HepG2 (cell line): ENCODE measurements around the gene VEGFB. TPM values are rescaled to one million over a fixed set of nuclear protein-coding genes. Genes with fewer than 3 reads are reported as not detected.
A peak's percentile ranks its signal among the peaks of the same experiment; 100 is the strongest.

ENCODE experiments used
- CERS6 ChIP-seq: sonication (generic); formaldehyde crosslinking; IDR thresholded peaks from 2 replicates; pipeline ENCODE4 v1.5.0; 2020; ENCODE audit warnings: missing genetic modification reagents
- GABPA ChIP-seq, 2 experiments: IDR thresholded peaks; 2 replicates each; pipeline ENCODE4 v1.6.1; 2011 to 2016; ENCODE audit warnings: low read depth in 2 of 2, low read length in 1 of 2, missing biosample characterization in 1 of 2, missing genetic modification characterization in 1 of 2
- SP5 ChIP-seq: IDR thresholded peaks from 2 replicates; pipeline ENCODE4 v1.6.1; 2016; ENCODE audit warnings: low read depth, borderline replicate concordance
- TBX2 ChIP-seq: sonication (generic); formaldehyde crosslinking; IDR thresholded peaks from 2 replicates; pipeline ENCODE4 v1.5.0; 2020; ENCODE audit warnings: missing genetic modification reagents, mild to moderate bottlenecking, borderline replicate concordance
- ZBTB20 ChIP-seq: sonication (generic); formaldehyde crosslinking; IDR thresholded peaks from 2 replicates; pipeline ENCODE4 v1.8.1; 2023; ENCODE audit warnings: missing genetic modification reagents, low read depth, mild to moderate bottlenecking, borderline replicate concordance
- ZFP90 ChIP-seq: sonication (generic); formaldehyde crosslinking; IDR thresholded peaks from 2 replicates; pipeline ENCODE4 v1.8.0; 2022; ENCODE audit warnings: missing genetic modification reagents, mild to moderate bottlenecking, inconsistent platforms, borderline replicate concordance
- ZNF263 ChIP-seq: sonication (generic); formaldehyde crosslinking; IDR thresholded peaks from 2 replicates; pipeline ENCODE4 v1.4.0; 2020; ENCODE audit warnings: missing genetic modification reagents
- ZNF501 ChIP-seq: sonication (generic); formaldehyde crosslinking; IDR thresholded peaks from 2 replicates; pipeline ENCODE4 v1.5.1; 2020; ENCODE audit warnings: mild to moderate bottlenecking, moderate library complexity, missing genetic modification reagents
- ZNF598 ChIP-seq: sonication (generic); formaldehyde crosslinking; IDR thresholded peaks from 2 replicates; pipeline ENCODE4 v1.5.1; 2020; ENCODE audit warnings: mild to moderate bottlenecking, missing genetic modification reagents, borderline replicate concordance
- ZNF616 ChIP-seq: sonication (generic); formaldehyde crosslinking; IDR thresholded peaks from 2 replicates; pipeline ENCODE4 v1.5.0; 2020; ENCODE audit warnings: low read depth, mild to moderate bottlenecking, missing genetic modification reagents
- ZNF770 ChIP-seq: sonication (generic); formaldehyde crosslinking; IDR thresholded peaks from 2 replicates; pipeline ENCODE4 v1.5.0; 2020; ENCODE audit warnings: mild to moderate bottlenecking, missing genetic modification reagents
- polyA plus RNA-seq, 8 experiments: library from polyadenylated mRNA; depleted of rRNA in 3 of 8; stranded (reverse) in 7 of 8; unstranded in 1 of 8; fragments of >200 nt; fragmentation: Illumina TruSeq in 4 of 8; extraction: Trizol in 4 of 8; gene quantifications; 2 replicates each; pipeline versions ENCODE4 v1.2.1 to v1.2.3, GENCODE V29; 2011 to 2016; ENCODE audit warnings: low read depth in 4 of 8, missing spikeins in 1 of 8, mixed read lengths in 1 of 8; ENCODE audit not compliant: insufficient read depth in 1 of 8
- total RNA-seq, 5 experiments: library from RNA; depleted of rRNA; stranded (reverse); fragments of >200 nt; fragmentation: Illumina TruSeq; extraction: Trizol; gene quantifications; 2 replicates each; pipeline ENCODE4 v1.2.3, GENCODE V29; 2016; ENCODE audit warnings: low read depth in 1 of 5
- TF ChIP-seq, protein P1 (sequence below): sonication (generic); formaldehyde crosslinking; IDR thresholded peaks from 2 replicates; pipeline ENCODE4 v1.4.0; 2020; ENCODE audit warnings: missing genetic modification reagents
- TF ChIP-seq, protein P2 (sequence below): IDR thresholded peaks from 2 replicates; pipeline ENCODE4 v1.6.1; 2018; ENCODE audit warnings: missing genetic modification reagents, mild to moderate bottlenecking, missing compliant biosample characterization
- TF ChIP-seq, protein P3 (sequence below): sonication (generic); formaldehyde crosslinking; IDR thresholded peaks from 2 replicates; pipeline ENCODE4 v1.4.0; 2020; ENCODE audit warnings: missing genetic modification reagents
- TF ChIP-seq, protein P4 (sequence below): sonication (generic); formaldehyde crosslinking; IDR thresholded peaks from 2 replicates; pipeline ENCODE4 v1.5.0; 2020; ENCODE audit warnings: missing genetic modification reagents

The VEGFB gene
- total and polyA plus RNA-seq, 2 of the 13 experiments (the other 11 are each of a cell fraction or from before 2014, with no cell fraction given) = 9.0 to 11.3 TPM

- TF ChIP-seq, protein P1, sequence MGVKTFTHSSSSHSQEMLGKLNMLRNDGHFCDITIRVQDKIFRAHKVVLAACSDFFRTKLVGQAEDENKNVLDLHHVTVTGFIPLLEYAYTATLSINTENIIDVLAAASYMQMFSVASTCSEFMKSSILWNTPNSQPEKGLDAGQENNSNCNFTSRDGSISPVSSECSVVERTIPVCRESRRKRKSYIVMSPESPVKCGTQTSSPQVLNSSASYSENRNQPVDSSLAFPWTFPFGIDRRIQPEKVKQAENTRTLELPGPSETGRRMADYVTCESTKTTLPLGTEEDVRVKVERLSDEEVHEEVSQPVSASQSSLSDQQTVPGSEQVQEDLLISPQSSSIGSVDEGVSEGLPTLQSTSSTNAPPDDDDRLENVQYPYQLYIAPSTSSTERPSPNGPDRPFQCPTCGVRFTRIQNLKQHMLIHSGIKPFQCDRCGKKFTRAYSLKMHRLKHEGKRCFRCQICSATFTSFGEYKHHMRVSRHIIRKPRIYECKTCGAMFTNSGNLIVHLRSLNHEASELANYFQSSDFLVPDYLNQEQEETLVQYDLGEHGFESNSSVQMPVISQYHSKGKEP = no peak
- 0 out of 2 replicates have a peak, but pooled peaks have one; percentile 31 for TF ChIP-seq ZNF598
- peak; percentile 53; the same call in 1 of the 2 replicates for TF ChIP-seq ZFP90 (CRISPR knock-in tag)
- peak; percentile 64; the same call in 1 of the 2 replicates for TF ChIP-seq ZBTB20 (CRISPR knock-in tag)
- TF ChIP-seq ZNF263 = peak; percentile 62
- TF ChIP-seq ZNF501 = peak; percentile 76
- no peak for TF ChIP-seq ZNF770 (CRISPR knock-in tag)
- TF ChIP-seq, protein P2, sequence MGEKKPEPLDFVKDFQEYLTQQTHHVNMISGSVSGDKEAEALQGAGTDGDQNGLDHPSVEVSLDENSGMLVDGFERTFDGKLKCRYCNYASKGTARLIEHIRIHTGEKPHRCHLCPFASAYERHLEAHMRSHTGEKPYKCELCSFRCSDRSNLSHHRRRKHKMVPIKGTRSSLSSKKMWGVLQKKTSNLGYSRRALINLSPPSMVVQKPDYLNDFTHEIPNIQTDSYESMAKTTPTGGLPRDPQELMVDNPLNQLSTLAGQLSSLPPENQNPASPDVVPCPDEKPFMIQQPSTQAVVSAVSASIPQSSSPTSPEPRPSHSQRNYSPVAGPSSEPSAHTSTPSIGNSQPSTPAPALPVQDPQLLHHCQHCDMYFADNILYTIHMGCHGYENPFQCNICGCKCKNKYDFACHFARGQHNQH (CRISPR knock-in tag) = 0 out of 2 replicates have a peak, but pooled peaks have one; percentile 33
- peak; percentile 67 for TF ChIP-seq SP5
- peak; percentile 39; the same call in 1 of the 2 replicates for TF ChIP-seq ZNF616 (CRISPR knock-in tag)
- no peak for TF ChIP-seq GABPA (IDR thresholded peaks at IDR 0.05; ENCODE audit: low read depth, low read length)
- TF ChIP-seq GABPA (CRISPR knock-in tag; IDR thresholded peaks at IDR 0.05; ENCODE audit: low read depth) = peak; percentile 57; the same call in 1 of the 2 replicates
- peak; percentile 80 for TF ChIP-seq TBX2 (CRISPR knock-in tag)
- TF ChIP-seq, protein P3, sequence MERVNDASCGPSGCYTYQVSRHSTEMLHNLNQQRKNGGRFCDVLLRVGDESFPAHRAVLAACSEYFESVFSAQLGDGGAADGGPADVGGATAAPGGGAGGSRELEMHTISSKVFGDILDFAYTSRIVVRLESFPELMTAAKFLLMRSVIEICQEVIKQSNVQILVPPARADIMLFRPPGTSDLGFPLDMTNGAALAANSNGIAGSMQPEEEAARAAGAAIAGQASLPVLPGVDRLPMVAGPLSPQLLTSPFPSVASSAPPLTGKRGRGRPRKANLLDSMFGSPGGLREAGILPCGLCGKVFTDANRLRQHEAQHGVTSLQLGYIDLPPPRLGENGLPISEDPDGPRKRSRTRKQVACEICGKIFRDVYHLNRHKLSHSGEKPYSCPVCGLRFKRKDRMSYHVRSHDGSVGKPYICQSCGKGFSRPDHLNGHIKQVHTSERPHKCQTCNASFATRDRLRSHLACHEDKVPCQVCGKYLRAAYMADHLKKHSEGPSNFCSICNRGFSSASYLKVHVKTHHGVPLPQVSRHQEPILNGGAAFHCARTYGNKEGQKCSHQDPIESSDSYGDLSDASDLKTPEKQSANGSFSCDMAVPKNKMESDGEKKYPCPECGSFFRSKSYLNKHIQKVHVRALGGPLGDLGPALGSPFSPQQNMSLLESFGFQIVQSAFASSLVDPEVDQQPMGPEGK (CRISPR knock-in tag) = peak; percentile 27
- no peak for TF ChIP-seq CERS6 (CRISPR knock-in tag)
- TF ChIP-seq, protein P4, sequence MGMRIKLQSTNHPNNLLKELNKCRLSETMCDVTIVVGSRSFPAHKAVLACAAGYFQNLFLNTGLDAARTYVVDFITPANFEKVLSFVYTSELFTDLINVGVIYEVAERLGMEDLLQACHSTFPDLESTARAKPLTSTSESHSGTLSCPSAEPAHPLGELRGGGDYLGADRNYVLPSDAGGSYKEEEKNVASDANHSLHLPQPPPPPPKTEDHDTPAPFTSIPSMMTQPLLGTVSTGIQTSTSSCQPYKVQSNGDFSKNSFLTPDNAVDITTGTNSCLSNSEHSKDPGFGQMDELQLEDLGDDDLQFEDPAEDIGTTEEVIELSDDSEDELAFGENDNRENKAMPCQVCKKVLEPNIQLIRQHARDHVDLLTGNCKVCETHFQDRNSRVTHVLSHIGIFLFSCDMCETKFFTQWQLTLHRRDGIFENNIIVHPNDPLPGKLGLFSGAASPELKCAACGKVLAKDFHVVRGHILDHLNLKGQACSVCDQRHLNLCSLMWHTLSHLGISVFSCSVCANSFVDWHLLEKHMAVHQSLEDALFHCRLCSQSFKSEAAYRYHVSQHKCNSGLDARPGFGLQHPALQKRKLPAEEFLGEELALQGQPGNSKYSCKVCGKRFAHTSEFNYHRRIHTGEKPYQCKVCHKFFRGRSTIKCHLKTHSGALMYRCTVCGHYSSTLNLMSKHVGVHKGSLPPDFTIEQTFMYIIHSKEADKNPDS = no peak; the same call in 1 of the 2 replicates
Measured at GRCh38 chr11:64246871-64247728, 12.7 kb downstream of the VEGFB start, which contains the start of gene PPP1R14B (continued).
